ENCODE measurements around the gene TDP2. TPM values are rescaled to one million over a fixed set of nuclear protein-coding genes. Genes with fewer than 3 reads are reported as not detected.

TDP2 gene
- total and polyA plus RNA-seq, 9 of the 15 experiments (the other 6 are each of a cell fraction or from before 2014, with no cell fraction given), result 27.7 to 60.1 (median 31.8) TPM

DNA sequence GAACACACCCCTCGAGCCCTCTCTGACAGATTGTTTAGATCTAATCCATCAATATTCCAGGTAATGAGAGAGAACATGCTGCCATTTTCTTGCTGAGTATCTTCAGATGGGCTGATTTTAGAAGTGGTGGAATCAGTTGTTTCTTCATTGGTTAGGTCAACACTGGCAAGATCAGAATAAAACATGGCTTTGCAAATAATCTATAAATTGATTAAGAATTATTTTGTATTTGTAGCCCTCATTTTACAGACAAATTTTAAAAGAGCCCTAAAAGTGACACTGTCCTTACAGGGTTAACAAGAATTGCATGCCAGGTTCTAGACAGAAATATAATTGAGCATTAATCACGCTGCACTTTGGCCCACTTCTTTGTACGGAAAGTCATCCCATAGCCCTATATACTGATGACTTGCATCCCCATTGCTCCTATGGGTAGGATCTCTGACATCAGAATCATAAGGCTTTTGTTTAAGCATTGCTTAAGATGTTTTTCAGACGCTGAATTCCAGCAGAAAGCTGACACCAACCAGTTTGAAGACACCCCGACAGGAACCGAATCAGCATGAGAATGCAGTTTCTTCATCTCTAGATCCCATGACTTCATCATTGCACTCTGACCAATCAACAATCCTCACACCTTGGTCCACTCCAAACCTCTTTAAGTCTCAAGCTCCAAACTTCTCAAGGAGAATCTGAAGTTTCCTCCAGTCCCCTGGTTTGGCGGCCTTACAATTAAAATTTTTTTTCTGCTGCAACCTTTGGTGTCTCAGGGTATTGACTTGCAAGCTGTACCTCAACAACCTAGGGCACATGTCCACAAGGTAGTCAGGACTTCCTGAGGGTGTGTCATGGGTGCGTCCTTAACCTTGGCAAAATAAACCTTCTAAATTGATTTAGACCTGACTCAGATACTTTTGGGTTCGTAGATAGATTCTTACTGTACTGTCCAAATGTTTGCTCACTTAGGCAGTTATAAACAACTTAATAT is 7.8 kb downstream of the TDP2 start (continued):
- TF ChIP-seq ZNF175 (CRISPR knock-in tag; IDR thresholded peaks at IDR 0.05; ENCODE audit: low read depth), result no peak
- TF ChIP-seq ZMIZ1 (IDR thresholded peaks at IDR 0.05; ENCODE audit: low read depth in 2 of 2, low read length in 2 of 2), result no peak
- TF ChIP-seq HNRNPH1 (optimal IDR thresholded peaks at IDR 0.05; ENCODE audit: low read depth, low read length), result no peak
- TF ChIP-seq ZNF282 (CRISPR knock-in tag; IDR thresholded peaks at IDR 0.05), result no peak
- TF ChIP-seq LCOR (CRISPR knock-in tag; IDR thresholded peaks at IDR 0.05), result no peak
- no peak for TF ChIP-seq CEBPG (CRISPR knock-in tag; IDR thresholded peaks at IDR 0.05)
- peak; percentile 78 to 91 for TF ChIP-seq CEBPG (tag; conservative IDR thresholded peaks at IDR 0.05 in 1 of 2, IDR thresholded peaks at IDR 0.05 in 1 of 2)
- TF ChIP-seq, protein P1, sequence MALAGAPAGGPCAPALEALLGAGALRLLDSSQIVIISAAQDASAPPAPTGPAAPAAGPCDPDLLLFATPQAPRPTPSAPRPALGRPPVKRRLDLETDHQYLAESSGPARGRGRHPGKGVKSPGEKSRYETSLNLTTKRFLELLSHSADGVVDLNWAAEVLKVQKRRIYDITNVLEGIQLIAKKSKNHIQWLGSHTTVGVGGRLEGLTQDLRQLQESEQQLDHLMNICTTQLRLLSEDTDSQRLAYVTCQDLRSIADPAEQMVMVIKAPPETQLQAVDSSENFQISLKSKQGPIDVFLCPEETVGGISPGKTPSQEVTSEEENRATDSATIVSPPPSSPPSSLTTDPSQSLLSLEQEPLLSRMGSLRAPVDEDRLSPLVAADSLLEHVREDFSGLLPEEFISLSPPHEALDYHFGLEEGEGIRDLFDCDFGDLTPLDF (CRISPR knock-in tag; IDR thresholded peaks at IDR 0.05), result no peak
- TF ChIP-seq, protein P2, sequence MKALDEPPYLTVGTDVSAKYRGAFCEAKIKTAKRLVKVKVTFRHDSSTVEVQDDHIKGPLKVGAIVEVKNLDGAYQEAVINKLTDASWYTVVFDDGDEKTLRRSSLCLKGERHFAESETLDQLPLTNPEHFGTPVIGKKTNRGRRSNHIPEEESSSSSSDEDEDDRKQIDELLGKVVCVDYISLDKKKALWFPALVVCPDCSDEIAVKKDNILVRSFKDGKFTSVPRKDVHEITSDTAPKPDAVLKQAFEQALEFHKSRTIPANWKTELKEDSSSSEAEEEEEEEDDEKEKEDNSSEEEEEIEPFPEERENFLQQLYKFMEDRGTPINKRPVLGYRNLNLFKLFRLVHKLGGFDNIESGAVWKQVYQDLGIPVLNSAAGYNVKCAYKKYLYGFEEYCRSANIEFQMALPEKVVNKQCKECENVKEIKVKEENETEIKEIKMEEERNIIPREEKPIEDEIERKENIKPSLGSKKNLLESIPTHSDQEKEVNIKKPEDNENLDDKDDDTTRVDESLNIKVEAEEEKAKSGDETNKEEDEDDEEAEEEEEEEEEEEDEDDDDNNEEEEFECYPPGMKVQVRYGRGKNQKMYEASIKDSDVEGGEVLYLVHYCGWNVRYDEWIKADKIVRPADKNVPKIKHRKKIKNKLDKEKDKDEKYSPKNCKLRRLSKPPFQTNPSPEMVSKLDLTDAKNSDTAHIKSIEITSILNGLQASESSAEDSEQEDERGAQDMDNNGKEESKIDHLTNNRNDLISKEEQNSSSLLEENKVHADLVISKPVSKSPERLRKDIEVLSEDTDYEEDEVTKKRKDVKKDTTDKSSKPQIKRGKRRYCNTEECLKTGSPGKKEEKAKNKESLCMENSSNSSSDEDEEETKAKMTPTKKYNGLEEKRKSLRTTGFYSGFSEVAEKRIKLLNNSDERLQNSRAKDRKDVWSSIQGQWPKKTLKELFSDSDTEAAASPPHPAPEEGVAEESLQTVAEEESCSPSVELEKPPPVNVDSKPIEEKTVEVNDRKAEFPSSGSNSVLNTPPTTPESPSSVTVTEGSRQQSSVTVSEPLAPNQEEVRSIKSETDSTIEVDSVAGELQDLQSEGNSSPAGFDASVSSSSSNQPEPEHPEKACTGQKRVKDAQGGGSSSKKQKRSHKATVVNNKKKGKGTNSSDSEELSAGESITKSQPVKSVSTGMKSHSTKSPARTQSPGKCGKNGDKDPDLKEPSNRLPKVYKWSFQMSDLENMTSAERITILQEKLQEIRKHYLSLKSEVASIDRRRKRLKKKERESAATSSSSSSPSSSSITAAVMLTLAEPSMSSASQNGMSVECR (CRISPR knock-in tag; IDR thresholded peaks at IDR 0.05), result no peak
- TF ChIP-seq CCNT2 (IDR thresholded peaks at IDR 0.05; ENCODE audit: borderline replicate concordance, extremely low read depth, insufficient read length, low read depth, low read length), result no peak
- no peak for TF ChIP-seq ZNF764 (CRISPR knock-in tag; IDR thresholded peaks at IDR 0.05; ENCODE audit: low read depth)
- TF ChIP-seq, protein P3, sequence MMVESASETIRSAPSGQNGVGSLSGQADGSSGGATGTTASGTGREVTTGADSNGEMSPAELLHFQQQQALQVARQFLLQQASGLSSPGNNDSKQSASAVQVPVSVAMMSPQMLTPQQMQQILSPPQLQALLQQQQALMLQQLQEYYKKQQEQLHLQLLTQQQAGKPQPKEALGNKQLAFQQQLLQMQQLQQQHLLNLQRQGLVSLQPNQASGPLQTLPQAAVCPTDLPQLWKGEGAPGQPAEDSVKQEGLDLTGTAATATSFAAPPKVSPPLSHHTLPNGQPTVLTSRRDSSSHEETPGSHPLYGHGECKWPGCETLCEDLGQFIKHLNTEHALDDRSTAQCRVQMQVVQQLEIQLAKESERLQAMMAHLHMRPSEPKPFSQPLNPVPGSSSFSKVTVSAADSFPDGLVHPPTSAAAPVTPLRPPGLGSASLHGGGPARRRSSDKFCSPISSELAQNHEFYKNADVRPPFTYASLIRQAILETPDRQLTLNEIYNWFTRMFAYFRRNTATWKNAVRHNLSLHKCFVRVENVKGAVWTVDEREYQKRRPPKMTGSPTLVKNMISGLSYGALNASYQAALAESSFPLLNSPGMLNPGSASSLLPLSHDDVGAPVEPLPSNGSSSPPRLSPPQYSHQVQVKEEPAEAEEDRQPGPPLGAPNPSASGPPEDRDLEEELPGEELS (CRISPR knock-in tag; IDR thresholded peaks at IDR 0.05; ENCODE audit: borderline replicate concordance), result no peak
- no peak for TF ChIP-seq HDGF (IDR thresholded peaks at IDR 0.05)
